NCI-H460 (cell line): Measurements from ENCODE around the gene PIGU. TPM values are rescaled to one million over a fixed set of nuclear protein-coding genes. Genes with fewer than 3 reads are reported as not detected.
"Not testable (repeated sequence)": the region's sequence is repeated elsewhere in the genome, so short reads cannot be mapped to it uniquely, and the experiment has no call there.

Source experiments
- DNase-seq: peaks from one replicate; pipeline ENCODE4 v3.0.0-alpha.2; 2016; ENCODE audit warnings: low read depth; ENCODE audit errors: extremely low read depth
- small RNA-seq, 2 experiments: library from RNA; depleted of rRNA; stranded (forward); fragments of <200 nt; gene quantifications; one replicate each; pipeline ENCODE3, GENCODE V24; 2014
- total RNA-seq: library from RNA; depleted of rRNA; stranded (reverse); fragments of >200 nt; shearing (Covaris generic); gene quantifications from 2 replicates; pipeline ENCODE4 v1.2.3, GENCODE V29; 2014; rRNA removed

PIGU gene
- total RNA-seq, 1 experiment from 2014 or later, result 34.9 TPM

DNA sequence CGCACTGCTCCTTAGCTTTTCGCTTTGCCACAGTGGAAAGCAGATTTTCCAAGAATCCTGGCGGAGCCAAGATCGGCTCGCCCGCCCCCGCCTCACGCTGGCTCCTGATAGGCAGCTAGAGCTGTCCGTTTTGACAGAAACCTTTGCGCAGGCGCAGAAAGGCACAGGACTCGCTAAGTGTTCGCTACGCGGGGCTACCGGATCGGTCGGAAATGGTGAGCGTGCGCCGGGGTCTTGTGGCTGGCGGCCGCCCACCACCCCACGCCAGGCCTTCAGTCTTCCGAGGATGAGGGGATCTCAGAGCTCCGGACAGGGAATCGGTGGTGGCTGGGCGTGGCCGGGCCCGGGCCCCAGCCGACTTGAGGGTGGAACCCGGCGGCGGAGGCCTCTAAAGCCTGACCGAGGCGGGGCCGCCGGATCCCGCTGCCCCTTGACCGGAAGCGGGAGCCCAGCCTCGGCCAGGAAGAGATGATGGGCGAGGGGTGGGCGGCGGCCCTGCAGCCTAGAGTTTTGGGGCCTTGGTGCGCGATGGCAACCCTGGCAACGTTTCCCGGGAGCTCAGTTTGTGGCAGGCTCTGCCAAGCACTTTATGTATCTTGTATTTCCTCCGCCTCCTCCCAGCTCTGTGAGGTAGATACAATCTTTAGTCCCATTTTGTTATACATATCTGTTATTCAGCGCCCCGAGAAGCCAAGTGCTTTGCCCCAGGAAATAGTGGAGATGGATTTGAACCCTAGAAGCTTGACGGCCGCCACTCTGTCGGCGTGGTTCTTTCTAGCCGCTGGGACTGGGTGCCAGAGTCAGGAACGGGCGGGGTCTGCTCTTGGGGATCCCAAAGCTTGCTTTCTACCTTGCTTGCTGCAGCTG is 160.4 kb downstream of the PIGU start, which contains the start of gene DYNLRB1:
TSS of gene DYNLRB1 (plus strand) at position 176 of the 867 bp plus-strand sequence. CDS start at position 213, 37 bp downstream.
- peak; percentile 96 for DNase-seq

DNA sequence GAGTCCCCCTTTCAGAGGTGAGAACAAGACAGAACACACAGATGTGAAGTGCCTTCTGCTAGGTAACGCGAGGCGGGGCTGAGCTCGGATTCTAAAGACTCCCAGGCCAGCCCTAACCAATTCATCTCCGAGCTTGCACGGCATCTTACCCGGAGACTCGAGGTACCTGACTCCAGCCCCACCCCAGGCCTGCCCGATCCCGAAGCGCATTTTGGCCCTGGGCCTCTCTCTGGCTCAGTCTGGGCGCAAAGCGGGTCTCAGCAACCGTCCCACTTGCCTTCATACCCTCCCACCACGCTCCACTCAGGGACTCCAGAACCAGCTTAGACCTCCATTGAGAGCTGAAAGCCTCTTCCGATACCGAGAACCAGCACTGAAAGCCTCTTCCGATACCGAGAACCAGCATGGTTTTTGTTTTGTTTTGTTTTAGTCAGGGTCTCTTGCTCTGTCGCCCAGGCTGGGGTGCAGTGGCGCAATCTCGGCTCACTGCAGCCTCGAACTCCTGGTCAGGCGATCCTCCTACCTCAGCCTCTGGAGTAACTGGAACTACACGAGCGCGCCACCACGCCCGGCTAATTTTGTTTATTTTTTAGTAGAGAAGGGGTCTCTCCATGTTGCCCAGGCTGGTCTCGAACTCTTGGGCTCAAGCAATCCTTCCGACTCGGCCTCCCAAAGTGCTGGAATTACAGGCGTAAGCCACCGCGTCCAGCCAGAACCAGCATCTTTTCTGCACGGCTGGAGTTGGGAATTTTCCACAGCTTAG is 161.2 kb downstream of the PIGU start:
- no peak for DNase-seq

DNA sequence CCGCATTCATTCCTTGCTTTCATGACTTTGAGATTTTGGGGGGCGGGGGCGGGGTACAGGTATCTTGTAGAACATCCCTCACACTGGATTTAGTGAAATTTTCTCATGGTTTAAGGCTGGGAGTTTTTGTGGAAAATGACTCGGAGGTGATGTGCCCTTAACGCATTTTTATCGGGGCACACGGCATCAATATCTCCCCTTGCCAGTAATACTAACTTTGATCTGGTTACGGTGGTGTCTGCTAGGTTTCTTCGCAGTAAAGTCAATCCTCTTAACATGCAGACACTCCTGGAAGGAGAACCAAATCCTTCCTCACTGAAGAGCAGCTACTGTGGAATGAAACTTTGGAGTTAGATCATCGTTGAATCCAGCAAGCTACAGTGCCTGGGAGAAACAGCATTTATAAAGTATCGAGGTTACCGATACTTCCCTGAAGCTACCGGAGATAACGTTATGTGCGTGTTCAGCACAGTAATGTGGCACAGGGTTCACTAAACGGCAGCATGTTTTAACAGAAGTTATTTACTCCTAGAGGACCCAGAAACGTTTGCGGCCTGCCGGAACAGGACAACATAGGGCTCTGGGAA is 161.9 kb downstream of the PIGU start:
- DNase-seq, result no peak

DNA sequence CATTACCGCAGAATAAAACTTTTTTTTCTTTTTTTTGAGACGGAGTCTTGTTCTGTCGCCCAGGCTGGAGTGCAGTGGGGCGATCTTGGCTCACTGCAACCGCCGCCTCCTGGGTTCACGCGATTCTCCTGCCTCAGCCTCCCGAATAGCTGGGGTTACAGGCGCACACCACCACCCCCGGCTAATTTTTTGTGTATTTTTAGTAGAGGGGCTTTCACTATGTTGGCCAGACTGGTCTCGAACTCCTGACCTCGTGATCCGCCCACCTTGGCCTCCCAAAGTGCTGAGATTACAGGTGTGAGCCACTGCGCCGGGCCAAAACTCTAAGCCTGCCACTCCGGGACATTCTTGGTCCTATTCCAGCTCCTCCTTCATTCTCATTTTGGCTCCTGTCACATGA is 162.9 kb downstream of the PIGU start:
- not testable (repeated sequence) for DNase-seq

DNA sequence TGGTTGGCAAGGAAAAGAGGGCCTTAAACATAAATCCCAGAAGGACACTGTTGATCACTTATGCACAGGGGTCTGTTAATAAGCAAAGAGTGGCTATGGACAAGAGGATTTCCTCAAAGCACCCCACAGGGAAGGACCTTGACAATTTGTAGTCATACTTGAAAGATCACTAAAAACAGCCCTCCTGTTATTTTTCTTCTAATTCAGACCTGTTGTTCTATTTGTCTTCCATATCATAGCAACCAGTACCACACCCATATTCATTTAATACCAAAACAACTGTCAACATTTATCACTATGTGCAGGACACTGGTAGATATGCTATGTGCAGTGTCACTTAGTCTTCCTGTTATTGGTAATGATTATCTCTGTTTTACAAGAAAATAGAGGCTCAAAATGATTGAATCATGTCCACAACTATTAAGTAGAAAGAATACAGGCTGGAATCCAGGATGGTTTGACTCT is 163.9 kb downstream of the PIGU start:
- DNase-seq, result no peak

DNA sequence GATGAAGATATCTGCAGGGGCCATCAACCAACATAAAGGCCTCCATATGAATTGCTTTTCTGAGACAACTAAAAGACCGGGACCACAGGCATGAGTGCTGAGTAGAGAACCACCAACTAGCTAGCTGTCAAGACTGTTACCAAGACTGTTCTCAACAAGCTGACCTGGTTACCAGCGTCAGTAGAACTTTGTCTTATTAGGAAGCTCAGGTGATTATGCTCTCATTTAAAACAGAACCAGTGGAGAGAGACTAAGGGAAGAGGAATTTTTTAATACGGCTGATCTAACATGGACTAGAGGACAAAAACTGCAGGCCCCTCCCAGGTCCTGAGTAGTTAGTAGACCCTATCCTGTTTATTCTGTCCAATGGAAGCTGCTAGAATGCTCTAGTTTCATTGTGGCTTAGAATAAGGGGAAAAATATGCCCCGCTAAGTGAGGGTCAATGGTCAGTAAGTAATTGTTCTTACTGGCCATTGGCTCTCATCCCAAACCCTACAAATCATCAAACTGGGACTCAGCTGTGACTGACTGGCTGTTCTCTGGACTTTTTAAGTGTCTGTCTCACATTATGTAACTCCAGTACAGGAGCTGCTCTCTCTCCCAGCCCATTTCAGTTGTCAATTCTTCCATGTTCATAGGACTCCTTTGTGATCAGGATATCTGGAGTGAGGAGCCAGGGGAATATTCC is 164.5 kb downstream of the PIGU start:
- no peak for DNase-seq

DNA sequence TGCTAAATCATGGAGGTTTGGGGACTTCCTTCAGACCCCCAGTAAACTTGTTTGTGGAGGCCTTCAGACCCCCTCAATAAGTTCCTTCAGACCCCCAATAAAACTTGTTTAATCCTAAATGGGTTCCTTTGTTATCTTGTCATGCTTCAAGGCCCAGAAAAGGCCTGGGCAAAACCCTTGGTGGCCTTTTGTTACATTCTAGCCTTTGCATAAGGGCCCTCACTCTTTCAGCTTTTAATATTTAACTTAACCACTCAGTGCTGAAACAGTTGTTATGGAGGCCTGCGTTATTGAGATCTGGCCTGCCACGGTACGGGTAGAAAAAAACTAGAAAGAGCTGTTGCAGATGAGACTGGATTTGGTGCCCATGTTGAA is 165.0 kb downstream of the PIGU start:
- DNase-seq, result no peak

DNA sequence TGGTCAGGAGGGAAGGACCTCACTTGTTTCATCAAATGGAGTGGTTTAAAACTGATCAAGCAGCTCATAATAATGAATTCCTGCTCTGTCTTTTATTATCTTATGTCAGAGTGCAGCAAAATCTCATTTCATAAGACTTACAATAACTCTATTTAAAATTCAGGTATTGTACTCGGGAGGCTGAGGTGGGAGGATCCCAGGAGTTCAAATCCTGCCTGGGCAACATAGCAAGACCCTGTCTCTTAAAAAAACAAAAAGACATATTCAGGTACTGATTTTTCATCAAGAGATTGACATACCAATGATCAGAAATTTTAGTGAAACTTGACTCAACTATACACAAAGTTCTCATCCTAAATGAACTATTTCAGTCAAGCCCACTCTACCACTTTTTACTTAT is 166.3 kb downstream of the PIGU start:
- DNase-seq, result no peak

Small RNA genes within 50 kb of the gene (small RNA-seq; reads per million reads assigned to genes)
- 0 reads per million in 2 experiments for gene AL118520.1
- 0 reads per million in 2 experiments for gene RF00019

Other genes starting within 250 kb of the PIGU start
- 175 and 219 TPM in 2 replicates for gene DYNLRB1, start 160.7 kb downstream of the PIGU start, total RNA-seq
- 1.2 and 2.3 TPM in 2 replicates for gene MAP1LC3A, start 118.4 kb downstream of the PIGU start, total RNA-seq
- gene TP53INP2, start 27.3 kb upstream of the PIGU start, total RNA-seq, result 2.2 and 2.4 TPM in 2 replicates
- 10.1 and 11.2 TPM in 2 replicates for gene NCOA6, start 148.6 kb upstream of the PIGU start, total RNA-seq
- 3.4 and 3.9 TPM in 2 replicates for gene GGT7, start 195.8 kb upstream of the PIGU start, total RNA-seq
- 33.3 and 36.3 TPM in 2 replicates for gene ACSS2, start 199.5 kb upstream of the PIGU start, total RNA-seq